ENCODE measurements around the gene ZNF518B. TPM values are rescaled to one million over a fixed set of nuclear protein-coding genes. Genes with fewer than 3 reads are reported as not detected.

The ZNF518B gene
- total and polyA plus RNA-seq, 10 of the 15 experiments (the other 5 are each of a cell fraction or from before 2014, with no cell fraction given): 2.7 to 20.5 (median 9.2) TPM

GRCh38 chr4:10461850-10462400, 4.7 kb upstream of the ZNF518B start:
- no peak for FAIRE-seq
- ChIA-PET SMC1A (ENCODE audit: uncharacterized antibody, unreplicated experiment) (interaction anchor here (1.8 to 1.9 kb wide), 2 partner anchors 76 to 87 kb away, joined by 6 to 10 read pairs; no protein-coding TSS in a partner anchor), RAD21 (ENCODE audit: unreplicated experiment) (interaction anchor here (1.4 to 1.5 kb wide), 2 partner anchors 27 to 76 kb away, joined by 5 to 6 read pairs; no protein-coding TSS in a partner anchor), POLR2A (interaction anchor here (1.4 kb wide), 1 partner anchor 345 kb away, joined by 4 read pairs; the partner anchor contains the start of gene WDR1), CTCF (interaction anchor here (0.8 to 3.0 kb wide), 12 partner anchors 14 to 490 kb away, joined by 3 to 22 read pairs (median 4); no protein-coding TSS in a partner anchor)
- no peak overlapping the region for H3K4me3 ChIP-seq
- H3K79me2 ChIP-seq (ENCODE audit: control insufficient read depth, insufficient read depth, low read length): no peaks in the 10 kb centered on the region
- 57% methylated on average over 27 of the region's 27 CpGs for WGBS (ENCODE audit: insufficient coverage, insufficient replicate concordance, low lambda C conversion rate, missing lambda C conversion rate)
- H3K36me3 ChIP-seq (ENCODE audit: control insufficient read depth in 2 of 2, insufficient read depth in 2 of 2, low read length in 1 of 2): no peaks in the 10 kb centered on the region
- H2AFZ ChIP-seq (ENCODE audit: control insufficient read depth, low read depth, low read length): no peak overlapping the region
- no peak for ATAC-seq
- H3K9me3 ChIP-seq (replicated peaks; ENCODE audit: control insufficient read depth, insufficient read depth, low read length): peaks cover 3% of the 10 kb centered on the region; the same call in 2 of the 3 replicates
- no TSS peak for BruUV-seq (replicated peaks)
- no peak overlapping the region for H3K27ac ChIP-seq (ENCODE audit: control insufficient read depth, insufficient read depth)
- H3K27me3 ChIP-seq (replicated peaks in 1 of 2; ENCODE audit: control insufficient read depth in 2 of 2, insufficient read depth in 2 of 2, low read length in 1 of 2): peaks cover 0 to 5% of the 10 kb centered on the region in 2 experiments; a peak in 3 of 4 replicates
- H3K4me1 ChIP-seq (ENCODE audit: control insufficient read depth, insufficient read depth, low read length): no peaks in the 10 kb centered on the region
- H4K20me1 ChIP-seq (ENCODE audit: control insufficient read depth, insufficient read depth): no peaks in the 10 kb centered on the region
- no peak overlapping the region for H3K9ac ChIP-seq (ENCODE audit: control insufficient read depth, insufficient read depth, low read length)
- peak overlapping the region; percentile 88 for H3K4me2 ChIP-seq (ENCODE audit: control insufficient read depth, insufficient read depth)
- intact Hi-C loops (cut with micrococcal nuclease; ENCODE audit: unreplicated experiment): loop anchor here (2.0 kb wide), 1 partner anchor 77 kb away; no protein-coding TSS in a partner anchor
- no peak for DNase-seq (ENCODE audit: low read depth, low spot score)
- in situ Hi-C loops (cut with MboI): no loop called here
- TF ChIP-seq, protein P1, sequence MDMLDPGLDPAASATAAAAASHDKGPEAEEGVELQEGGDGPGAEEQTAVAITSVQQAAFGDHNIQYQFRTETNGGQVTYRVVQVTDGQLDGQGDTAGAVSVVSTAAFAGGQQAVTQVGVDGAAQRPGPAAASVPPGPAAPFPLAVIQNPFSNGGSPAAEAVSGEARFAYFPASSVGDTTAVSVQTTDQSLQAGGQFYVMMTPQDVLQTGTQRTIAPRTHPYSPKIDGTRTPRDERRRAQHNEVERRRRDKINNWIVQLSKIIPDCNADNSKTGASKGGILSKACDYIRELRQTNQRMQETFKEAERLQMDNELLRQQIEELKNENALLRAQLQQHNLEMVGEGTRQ (IDR thresholded peaks at IDR 0.05; ENCODE audit: borderline replicate concordance, low read depth, low read length): no peak
- TF ChIP-seq ZBED1 (IDR thresholded peaks at IDR 0.05; ENCODE audit: borderline replicate concordance): no peak
- TF ChIP-seq, protein P2, sequence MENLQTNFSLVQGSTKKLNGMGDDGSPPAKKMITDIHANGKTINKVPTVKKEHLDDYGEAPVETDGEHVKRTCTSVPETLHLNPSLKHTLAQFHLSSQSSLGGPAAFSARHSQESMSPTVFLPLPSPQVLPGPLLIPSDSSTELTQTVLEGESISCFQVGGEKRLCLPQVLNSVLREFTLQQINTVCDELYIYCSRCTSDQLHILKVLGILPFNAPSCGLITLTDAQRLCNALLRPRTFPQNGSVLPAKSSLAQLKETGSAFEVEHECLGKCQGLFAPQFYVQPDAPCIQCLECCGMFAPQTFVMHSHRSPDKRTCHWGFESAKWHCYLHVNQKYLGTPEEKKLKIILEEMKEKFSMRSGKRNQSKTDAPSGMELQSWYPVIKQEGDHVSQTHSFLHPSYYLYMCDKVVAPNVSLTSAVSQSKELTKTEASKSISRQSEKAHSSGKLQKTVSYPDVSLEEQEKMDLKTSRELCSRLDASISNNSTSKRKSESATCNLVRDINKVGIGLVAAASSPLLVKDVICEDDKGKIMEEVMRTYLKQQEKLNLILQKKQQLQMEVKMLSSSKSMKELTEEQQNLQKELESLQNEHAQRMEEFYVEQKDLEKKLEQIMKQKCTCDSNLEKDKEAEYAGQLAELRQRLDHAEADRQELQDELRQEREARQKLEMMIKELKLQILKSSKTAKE (IDR thresholded peaks at IDR 0.05; ENCODE audit: low read depth, poor library complexity, severe bottlenecking): no peak
- no peak for TF ChIP-seq CHD2 (IDR thresholded peaks at IDR 0.05; ENCODE audit: borderline replicate concordance, low read depth, low read length)
- TF ChIP-seq SIX5 (IDR thresholded peaks at IDR 0.05; ENCODE audit: low read depth, low read length, severe bottlenecking): no peak
- no peak for TF ChIP-seq ZZZ3 (IDR thresholded peaks at IDR 0.05; ENCODE audit: control insufficient read depth, insufficient read length, low read depth)
- no peak for TF ChIP-seq NBN (IDR thresholded peaks at IDR 0.05)
- no peak for TF ChIP-seq EED (IDR thresholded peaks at IDR 0.05; ENCODE audit: low read depth)
- no peak for TF ChIP-seq POLR2A (IDR thresholded peaks at IDR 0.05; ENCODE audit: low read depth, low read length)

All from GM12878 (cell line).